GM06990 (cell line): Measurements from ENCODE around the gene ZNF35.

Source experiments
- DNase-seq: peaks from one replicate; pipeline ENCODE4 v3.0.0-alpha.2; 2011; ENCODE audit not compliant: insufficient read length; ENCODE audit errors: extremely low read depth
- H3K27me3 ChIP-seq: replicated peaks from 2 replicates; pipeline ENCODE4 v1.6.0; 2011; ENCODE audit warnings: low read length; ENCODE audit not compliant: control insufficient read depth, insufficient read depth
- H3K36me3 ChIP-seq: 2 replicates; pipeline ENCODE4 v1.5.1; 2011; ENCODE audit warnings: low read length; ENCODE audit not compliant: control insufficient read depth, insufficient read depth
- H3K4me3 ChIP-seq: replicated peaks from 2 replicates; pipeline ENCODE4 v1.5.1; 2011; ENCODE audit warnings: low read depth, mild to moderate bottlenecking, control low read depth, low read length
- TF ChIP-seq, protein P1 (sequence below): IDR thresholded peaks from 2 replicates; pipeline ENCODE4 v1.5.1; 2011; ENCODE audit warnings: low read length, control low read depth, mild to moderate bottlenecking, inconsistent platforms; ENCODE audit not compliant: insufficient read depth, poor library complexity, severe bottlenecking

Gene ZNF35

DNA sequence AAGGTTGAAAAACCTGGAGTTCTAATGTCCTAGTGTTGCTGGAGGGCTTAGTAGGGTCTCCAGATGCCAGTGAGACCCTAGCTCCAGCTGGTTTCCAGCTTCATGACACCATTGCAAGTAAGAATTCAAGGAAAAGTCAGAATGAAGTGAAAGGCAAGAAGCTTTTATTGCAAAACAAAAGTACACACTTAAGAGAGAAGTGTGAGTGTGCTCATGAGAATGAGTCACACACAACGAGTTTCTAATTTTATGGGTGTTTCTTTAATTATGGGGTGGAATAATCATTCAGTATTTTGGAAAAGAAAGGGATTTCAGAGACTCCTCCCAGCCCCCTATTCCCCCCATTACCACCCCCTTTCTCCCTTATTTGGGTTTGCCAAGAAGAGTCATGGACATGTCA is 39.4 kb downstream of the ZNF35 start:
- no peaks in the 10 kb centered on the region for H3K36me3 ChIP-seq
- no peaks in the 10 kb centered on the region for H3K27me3 ChIP-seq
- TF ChIP-seq, protein P1, sequence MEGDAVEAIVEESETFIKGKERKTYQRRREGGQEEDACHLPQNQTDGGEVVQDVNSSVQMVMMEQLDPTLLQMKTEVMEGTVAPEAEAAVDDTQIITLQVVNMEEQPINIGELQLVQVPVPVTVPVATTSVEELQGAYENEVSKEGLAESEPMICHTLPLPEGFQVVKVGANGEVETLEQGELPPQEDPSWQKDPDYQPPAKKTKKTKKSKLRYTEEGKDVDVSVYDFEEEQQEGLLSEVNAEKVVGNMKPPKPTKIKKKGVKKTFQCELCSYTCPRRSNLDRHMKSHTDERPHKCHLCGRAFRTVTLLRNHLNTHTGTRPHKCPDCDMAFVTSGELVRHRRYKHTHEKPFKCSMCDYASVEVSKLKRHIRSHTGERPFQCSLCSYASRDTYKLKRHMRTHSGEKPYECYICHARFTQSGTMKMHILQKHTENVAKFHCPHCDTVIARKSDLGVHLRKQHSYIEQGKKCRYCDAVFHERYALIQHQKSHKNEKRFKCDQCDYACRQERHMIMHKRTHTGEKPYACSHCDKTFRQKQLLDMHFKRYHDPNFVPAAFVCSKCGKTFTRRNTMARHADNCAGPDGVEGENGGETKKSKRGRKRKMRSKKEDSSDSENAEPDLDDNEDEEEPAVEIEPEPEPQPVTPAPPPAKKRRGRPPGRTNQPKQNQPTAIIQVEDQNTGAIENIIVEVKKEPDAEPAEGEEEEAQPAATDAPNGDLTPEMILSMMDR: no peak
- no peak for DNase-seq
- no peak overlapping the region for H3K4me3 ChIP-seq
